ENCODE data around the gene CYP20A1.

GRCh38 chr2:203330434-203330833 lies 91.6 kb downstream of the CYP20A1 start:
- TF ChIP-seq, protein P1, sequence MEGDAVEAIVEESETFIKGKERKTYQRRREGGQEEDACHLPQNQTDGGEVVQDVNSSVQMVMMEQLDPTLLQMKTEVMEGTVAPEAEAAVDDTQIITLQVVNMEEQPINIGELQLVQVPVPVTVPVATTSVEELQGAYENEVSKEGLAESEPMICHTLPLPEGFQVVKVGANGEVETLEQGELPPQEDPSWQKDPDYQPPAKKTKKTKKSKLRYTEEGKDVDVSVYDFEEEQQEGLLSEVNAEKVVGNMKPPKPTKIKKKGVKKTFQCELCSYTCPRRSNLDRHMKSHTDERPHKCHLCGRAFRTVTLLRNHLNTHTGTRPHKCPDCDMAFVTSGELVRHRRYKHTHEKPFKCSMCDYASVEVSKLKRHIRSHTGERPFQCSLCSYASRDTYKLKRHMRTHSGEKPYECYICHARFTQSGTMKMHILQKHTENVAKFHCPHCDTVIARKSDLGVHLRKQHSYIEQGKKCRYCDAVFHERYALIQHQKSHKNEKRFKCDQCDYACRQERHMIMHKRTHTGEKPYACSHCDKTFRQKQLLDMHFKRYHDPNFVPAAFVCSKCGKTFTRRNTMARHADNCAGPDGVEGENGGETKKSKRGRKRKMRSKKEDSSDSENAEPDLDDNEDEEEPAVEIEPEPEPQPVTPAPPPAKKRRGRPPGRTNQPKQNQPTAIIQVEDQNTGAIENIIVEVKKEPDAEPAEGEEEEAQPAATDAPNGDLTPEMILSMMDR (IDR thresholded peaks at IDR 0.05) = no peak
- TF ChIP-seq POLR2AphosphoS5 (IDR thresholded peaks at IDR 0.05) = no peak
